ENCODE measurements around the gene TAS2R3. TPM values are rescaled to one million over a fixed set of nuclear protein-coding genes. Genes with fewer than 3 reads are reported as not detected.
"Not testable (repeated sequence)": the region's sequence is repeated elsewhere in the genome, so short reads cannot be mapped to it uniquely, and the experiment has no call there.

TAS2R3 gene
- total and polyA plus RNA-seq, 12 donors, result 0.28 to 5.0 (median 1.3) TPM; not detected in 4

- Histone ChIP-seq H3K27ac (no peak overlapping the region), H3K9me3 (replicated peaks in 1 of 3) (no peaks in the 10 kb centered on the region), H3K4me1 (replicated peaks in 1 of 2) (peaks cover 8 to 24% of the 10 kb centered on the region in 2 donors), H3K4me3 (no peak overlapping the region), H3K36me3 (replicated peaks in 1 of 2) (peaks cover 0 to 64% of the 10 kb centered on the region in 2 donors), H3K27me3 (no peaks in the 10 kb centered on the region)
- 39 to 62% (median 46%) methylated on average over 1 of the region's 1 CpG for WGBS, 4 donors
- intact Hi-C loops (cut with DNase I), result no loop called here
- TF ChIP-seq POLR2A (IDR thresholded peaks at IDR 0.05), result no peak
- TF ChIP-seq CTCF (IDR thresholded peaks at IDR 0.05), result no peak
- no peak for DNase-seq
Observed at GRCh38 chr7:141742229-141742628, 21.7 kb upstream of the TAS2R3 start.

- DNase-seq, result no peak
- intact Hi-C loops (cut with DNase I), result no loop called here
- H3K4me1 ChIP-seq (replicated peaks in 1 of 2), result peaks cover 1 to 15% of the 10 kb centered on the region in 2 donors
- no peak overlapping the region for H3K4me3 ChIP-seq
- H3K9me3 ChIP-seq (replicated peaks in 1 of 3), result no peaks in the 10 kb centered on the region
- H3K27ac ChIP-seq, result no peak overlapping the region
- H3K36me3 ChIP-seq (replicated peaks in 1 of 2), result peaks cover 0 to 83% of the 10 kb centered on the region in 2 donors
- no peaks in the 10 kb centered on the region for H3K27me3 ChIP-seq
- no peak for TF ChIP-seq POLR2A (IDR thresholded peaks at IDR 0.05)
- TF ChIP-seq CTCF (IDR thresholded peaks at IDR 0.05), result no peak
- 81 to 86% (median 84%) methylated on average over 2 of the region's 2 CpGs for WGBS, 4 donors
Observed at GRCh38 chr7:141744131-141744530, 19.8 kb upstream of the TAS2R3 start.

- DNase-seq, result no peak
- no peak for TF ChIP-seq POLR2A (IDR thresholded peaks at IDR 0.05)
- no peak for TF ChIP-seq CTCF (IDR thresholded peaks at IDR 0.05)
- intact Hi-C loops (cut with DNase I), result no loop called here
- H3K4me3 ChIP-seq, result no peak overlapping the region
- H3K27me3 ChIP-seq, result no peaks in the 10 kb centered on the region
- H3K27ac ChIP-seq, result no peak overlapping the region
- H3K36me3 ChIP-seq (replicated peaks in 1 of 2), result peaks cover 0 to 85% of the 10 kb centered on the region in 2 donors
- peaks cover 0 to 17% (median 0%) of the 10 kb centered on the region in 3 donors for H3K9me3 ChIP-seq (replicated peaks in 1 of 3)
- no peaks in the 10 kb centered on the region for H3K4me1 ChIP-seq (replicated peaks in 1 of 2)
- WGBS, 4 donors, result 94 to 97% (median 95%) methylated on average over 2 of the region's 2 CpGs
Observed at GRCh38 chr7:141748396-141748795, 15.5 kb upstream of the TAS2R3 start.

GRCh38 chr7:141751904-141752303, 12.0 kb upstream of the TAS2R3 start:
- intact Hi-C loops (cut with DNase I); H3K4me1 ChIP-seq (replicated peaks in 1 of 2); H3K27ac ChIP-seq; DNase-seq; H3K27me3 ChIP-seq; H3K4me3 ChIP-seq: not testable (repeated sequence)
- WGBS, 4 donors, result 98% methylated on average over 10 of the region's 10 CpGs
- peaks cover 0 to 17% (median 0%) of the 10 kb centered on the region in 3 donors for H3K9me3 ChIP-seq (replicated peaks in 1 of 3)
- peaks cover 0 to 54% of the 10 kb centered on the region in 2 donors for H3K36me3 ChIP-seq (replicated peaks in 1 of 2)

- TF ChIP-seq CTCF (IDR thresholded peaks at IDR 0.05) (peak in 1 of 6 experiments; percentile 8), POLR2A (IDR thresholded peaks at IDR 0.05) (no peak)
- Histone ChIP-seq H3K27me3 (no peaks in the 10 kb centered on the region), H3K27ac (no peak overlapping the region), H3K36me3 (replicated peaks in 1 of 2) (peaks cover 0 to 54% of the 10 kb centered on the region in 2 donors), H3K4me1 (replicated peaks in 1 of 2) (no peaks in the 10 kb centered on the region), H3K4me3 (no peak overlapping the region), H3K9me3 (replicated peaks in 1 of 3) (peaks cover 0 to 17% (median 0%) of the 10 kb centered on the region in 3 donors)
- DNase-seq, result no peak
- intact Hi-C loops (cut with DNase I), result no loop called here
- 97 to 98% (median 98%) methylated on average over 13 of the region's 13 CpGs for WGBS, 4 donors
Observed at GRCh38 chr7:141752634-141753033, 11.3 kb upstream of the TAS2R3 start.

All from adrenal gland (tissue), 12 donors.